GM18951 (cell line): ENCODE data around the gene FGD2.

Experiments
- POLR2A ChIP-seq: IDR thresholded peaks from 4 replicates; pipeline ENCODE4 v1.6.1; 2011; ENCODE audit warnings: mild to moderate bottlenecking; ENCODE audit not compliant: insufficient read length, insufficient read depth; ENCODE audit errors: extremely low read depth
- in situ Hi-C: fragments of 300-500 bp; cut with MboI; formaldehyde crosslinking; loops from one replicate; pipeline ENCODE4 v1.12.0; 2022; ENCODE audit warnings: low sequenced_read_pairs, mixed read lengths, inconsistent platforms; ENCODE audit not compliant: unreplicated experiment

The FGD2 gene, protein sequence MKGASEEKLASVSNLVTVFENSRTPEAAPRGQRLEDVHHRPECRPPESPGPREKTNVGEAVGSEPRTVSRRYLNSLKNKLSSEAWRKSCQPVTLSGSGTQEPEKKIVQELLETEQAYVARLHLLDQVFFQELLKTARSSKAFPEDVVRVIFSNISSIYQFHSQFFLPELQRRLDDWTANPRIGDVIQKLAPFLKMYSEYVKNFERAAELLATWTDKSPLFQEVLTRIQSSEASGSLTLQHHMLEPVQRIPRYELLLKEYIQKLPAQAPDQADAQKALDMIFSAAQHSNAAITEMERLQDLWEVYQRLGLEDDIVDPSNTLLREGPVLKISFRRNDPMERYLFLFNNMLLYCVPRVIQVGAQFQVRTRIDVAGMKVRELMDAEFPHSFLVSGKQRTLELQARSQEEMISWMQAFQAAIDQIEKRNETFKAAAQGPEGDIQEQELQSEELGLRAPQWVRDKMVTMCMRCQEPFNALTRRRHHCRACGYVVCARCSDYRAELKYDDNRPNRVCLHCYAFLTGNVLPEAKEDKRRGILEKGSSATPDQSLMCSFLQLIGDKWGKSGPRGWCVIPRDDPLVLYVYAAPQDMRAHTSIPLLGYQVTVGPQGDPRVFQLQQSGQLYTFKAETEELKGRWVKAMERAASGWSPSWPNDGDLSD

DNA sequence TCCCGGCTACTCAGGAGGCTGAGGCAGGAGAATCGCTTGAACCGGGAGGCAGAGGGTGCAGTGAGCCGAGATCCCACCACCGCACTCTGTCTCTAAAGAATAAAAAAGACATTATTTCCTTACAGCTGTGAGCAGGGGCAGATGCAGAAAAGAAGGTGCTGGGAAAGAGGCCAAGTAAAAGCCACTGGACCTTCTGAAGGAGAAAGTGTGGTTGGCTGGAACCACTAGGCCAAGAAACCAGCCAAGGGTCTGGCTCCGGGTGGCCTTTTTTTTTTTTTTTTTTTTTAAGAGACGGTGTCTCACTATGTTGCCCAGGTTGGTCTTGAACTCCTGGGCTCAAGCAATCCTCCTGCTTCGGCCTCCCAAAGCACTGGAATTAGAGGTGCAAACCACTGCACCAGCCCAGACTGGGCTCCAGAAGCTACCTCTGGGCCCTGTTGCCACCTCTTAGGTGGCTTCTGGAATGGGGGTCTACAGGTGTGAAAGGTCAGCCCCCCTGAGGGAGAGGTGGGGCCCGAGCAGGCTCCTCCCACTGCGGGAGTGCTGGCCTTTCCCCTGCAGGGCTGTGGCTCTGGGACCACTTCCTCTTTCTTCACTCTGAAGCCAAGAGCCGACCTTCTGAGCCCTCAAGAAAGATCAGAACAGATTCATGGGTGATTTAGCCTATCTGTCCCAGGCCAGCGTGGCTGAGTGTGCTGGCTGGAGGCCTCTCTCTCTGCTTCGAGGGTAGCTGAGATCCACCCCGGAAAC lies at the start of gene FGD2:
Gene FGD2 (plus strand): TSS at position 595 of the 750 bp plus-strand sequence. CDS start 163 bp downstream, outside the sequence.
- in situ Hi-C loops, result no loop called here
- peak; percentile 67 for TF ChIP-seq POLR2A

DNA sequence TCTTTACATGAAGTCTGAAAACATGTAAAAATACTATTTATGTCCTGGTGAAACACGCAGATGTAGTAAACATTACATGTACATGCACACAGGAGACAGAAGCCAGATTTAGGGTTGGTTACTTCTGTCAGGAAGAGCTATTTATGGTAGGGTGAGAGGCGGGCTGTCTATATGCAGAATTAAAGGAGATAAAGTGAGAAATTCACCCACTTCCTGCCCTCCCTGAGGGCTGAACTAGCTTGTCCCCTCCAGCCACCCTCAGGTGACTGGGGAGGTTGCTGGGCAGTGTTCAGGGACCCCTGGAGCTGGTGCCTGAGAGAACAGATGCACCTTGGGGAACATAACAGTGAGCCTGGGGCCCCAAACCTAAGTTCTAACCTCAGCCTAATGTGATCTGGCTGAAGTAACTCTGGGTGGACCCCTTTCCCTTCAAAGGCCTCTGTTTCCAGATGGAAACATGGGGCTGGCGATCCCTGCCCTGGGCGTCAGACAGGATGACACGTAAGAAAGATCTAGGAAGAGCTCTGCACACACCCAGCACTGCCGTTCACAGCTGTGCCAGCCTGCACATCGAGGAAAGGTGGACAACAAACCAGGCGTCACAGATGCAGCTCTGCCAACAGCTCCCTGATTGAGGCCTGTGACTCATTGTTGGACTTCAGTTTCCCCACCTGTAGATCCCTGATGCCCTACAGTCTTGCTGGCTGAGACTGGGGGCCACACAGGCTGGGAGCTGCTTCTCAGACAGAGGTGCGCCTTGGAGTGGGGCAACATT lies 49.6 kb upstream of the FGD2 start:
- in situ Hi-C loops, result no loop called here
- TF ChIP-seq POLR2A, result no peak

DNA sequence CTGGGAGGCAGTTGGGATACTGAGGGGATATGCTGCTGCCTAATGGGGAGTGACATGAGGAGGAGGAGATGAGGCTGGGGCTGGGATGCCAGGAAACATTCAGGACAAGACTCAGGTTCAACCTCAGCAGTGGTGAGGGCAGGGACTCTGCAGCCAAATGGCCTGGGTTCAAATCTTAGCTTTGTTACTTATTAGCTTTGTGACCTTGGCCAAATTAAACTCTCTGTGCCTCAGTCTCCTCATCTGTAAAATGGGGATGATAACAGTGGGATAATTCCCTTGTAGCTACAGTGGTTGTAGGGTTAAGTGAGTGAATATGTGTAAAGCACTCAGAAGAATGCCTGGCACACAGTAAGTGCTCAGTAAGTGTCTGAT lies 49.0 kb upstream of the FGD2 start:
- in situ Hi-C loops, result no loop called here
- no peak for TF ChIP-seq POLR2A

DNA sequence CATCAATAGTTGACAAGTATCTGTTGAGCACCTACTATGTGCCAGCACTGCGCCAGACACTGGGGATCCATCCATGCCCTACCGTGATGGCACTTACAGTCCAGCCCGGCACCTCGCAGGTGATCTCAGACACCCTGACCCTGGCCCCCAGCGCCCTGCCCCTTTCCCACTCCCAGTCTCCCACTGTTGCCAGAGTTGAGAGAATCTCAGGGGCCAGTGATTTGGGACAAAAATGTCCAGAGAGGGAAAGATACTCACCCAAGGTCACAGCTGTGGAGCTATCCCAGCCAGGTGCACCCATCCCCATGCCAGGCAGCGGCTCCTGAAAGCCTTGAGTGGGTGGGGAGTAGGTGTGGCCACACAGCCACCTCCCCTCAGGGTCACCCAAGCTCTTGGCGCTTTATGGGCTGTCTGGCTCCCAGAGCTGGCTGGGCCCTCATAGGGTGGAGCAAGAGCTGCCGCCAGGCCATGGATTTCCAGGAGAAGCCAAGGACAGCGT lies 47.6 kb upstream of the FGD2 start:
- in situ Hi-C loops, result no loop called here
- TF ChIP-seq POLR2A, result no peak

DNA sequence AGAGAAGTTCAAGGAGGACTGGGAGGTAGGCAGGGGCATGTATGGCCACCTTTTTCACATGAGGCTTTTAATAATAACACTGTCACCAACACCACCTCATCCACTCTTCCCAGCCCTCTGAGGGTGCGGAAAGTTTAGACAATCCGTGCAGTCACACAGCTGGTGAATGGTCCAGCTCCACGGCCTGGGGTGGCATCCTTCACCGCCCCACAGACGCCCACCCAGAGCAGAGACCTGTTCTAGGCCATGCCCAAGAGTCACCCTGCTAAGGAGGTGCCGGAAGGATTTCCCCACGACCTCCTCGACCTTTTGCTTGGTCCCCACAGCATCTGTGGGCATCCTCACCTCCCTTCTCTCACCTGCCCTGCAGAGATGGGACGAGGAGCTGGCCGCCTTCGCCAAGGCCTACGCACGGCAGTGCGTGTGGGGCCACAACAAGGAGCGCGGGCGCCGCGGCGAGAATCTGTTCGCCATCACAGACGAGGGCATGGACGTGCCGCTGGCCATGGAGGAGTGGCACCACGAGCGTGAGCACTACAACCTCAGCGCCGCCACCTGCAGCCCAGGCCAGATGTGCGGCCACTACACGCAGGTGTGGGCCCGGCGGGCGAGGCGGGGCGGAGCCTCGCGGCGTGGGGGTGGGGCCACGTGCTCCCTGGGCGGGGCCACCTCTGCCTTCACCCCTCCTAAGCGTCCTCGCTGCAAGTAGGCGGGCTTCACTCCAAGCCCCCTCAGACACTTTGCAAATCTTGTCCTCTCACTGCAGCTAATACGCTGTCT lies 46.5 kb upstream of the FGD2 start:
- in situ Hi-C loops, result no loop called here
- no peak for TF ChIP-seq POLR2A

DNA sequence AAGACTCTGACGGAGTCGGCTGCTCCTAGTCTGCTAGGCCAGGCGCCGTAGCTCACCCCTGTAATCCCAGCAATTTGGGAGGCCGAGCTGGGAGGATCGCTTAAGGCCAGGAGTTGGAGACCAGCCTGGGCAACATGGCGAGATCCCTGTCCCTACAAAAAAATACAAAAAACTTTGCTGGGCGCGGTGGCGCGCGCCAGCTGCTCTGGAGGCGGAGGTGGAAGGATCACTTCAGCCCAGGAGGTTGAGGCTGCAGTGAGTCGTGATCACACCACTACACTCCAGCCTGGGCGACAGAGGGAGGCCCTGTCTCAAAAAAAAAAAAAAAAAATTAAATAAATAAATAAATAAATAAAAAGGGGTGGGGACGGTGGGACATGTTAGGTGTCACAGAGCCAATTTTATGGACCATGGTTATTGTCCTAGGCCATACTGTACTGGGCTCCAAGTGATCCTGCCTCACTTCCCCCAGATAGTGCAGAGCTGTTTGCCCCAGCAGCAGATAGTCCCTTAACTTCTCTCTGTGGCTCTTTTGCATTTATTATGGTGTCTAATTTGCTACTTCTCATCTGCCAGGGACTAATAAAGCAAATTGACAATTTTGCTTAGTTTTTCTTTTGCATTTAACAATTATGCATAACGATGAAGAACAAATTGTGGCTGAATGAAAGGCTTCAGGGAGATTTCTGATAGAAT lies 45.8 kb upstream of the FGD2 start:
- no peak for TF ChIP-seq POLR2A
- in situ Hi-C loops, result no loop called here

DNA sequence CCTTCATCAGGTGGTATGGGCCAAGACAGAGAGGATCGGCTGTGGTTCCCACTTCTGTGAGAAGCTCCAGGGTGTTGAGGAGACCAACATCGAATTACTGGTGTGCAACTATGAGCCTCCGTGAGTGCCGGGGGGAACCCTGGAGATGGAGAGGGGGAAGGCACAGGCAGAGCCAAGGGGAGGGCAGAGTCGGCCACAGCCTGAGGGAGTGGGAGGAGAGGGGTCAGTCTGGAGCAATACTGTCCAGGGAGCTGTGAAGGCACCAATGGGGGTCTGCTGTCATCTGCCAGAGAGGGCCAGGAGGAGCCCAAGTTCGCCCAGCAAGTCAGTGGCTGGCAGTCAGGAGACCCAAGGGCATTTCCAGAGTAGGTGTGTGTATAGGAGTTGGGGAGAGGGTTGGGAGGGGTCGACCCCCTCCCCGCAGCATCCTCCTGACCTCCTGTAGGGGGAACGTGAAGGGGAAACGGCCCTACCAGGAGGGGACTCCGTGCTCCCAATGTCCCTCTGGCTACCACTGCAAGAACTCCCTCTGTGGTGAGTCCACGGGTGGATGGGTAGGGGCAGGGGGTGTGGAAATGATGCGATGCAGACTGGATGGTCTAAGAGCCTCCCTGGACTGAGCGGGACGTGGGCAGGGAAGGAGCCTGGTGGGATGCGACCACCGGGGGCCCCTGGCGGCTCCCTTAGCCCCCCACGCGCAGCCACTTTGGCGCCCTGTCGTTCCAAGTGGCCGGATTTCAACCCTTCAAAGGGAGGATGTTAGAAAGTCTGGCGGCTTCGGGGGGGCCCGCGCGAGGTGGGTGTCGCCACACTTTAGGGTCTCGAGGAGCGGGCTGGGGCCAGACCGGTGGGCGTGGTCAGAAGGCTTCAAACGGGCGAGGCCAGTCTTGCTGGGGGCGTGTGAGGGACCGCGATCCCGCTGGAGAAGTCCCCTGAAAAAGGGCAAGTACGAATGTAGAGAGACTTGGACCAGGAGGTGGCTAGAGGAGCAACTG lies 43.7 kb upstream of the FGD2 start:
- TF ChIP-seq POLR2A, result no peak
- in situ Hi-C loops, result no loop called here

DNA sequence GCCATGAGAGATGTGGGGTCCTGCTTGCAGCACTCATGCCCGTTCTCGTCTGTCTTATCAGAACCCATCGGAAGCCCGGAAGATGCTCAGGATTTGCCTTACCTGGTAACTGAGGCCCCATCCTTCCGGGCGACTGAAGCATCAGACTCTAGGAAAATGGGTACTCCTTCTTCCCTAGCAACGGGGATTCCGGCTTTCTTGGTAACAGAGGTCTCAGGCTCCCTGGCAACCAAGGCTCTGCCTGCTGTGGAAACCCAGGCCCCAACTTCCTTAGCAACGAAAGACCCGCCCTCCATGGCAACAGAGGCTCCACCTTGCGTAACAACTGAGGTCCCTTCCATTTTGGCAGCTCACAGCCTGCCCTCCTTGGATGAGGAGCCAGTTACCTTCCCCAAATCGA lies 42.6 kb upstream of the FGD2 start:
- in situ Hi-C loops, result no loop called here
- no peak for TF ChIP-seq POLR2A

DNA sequence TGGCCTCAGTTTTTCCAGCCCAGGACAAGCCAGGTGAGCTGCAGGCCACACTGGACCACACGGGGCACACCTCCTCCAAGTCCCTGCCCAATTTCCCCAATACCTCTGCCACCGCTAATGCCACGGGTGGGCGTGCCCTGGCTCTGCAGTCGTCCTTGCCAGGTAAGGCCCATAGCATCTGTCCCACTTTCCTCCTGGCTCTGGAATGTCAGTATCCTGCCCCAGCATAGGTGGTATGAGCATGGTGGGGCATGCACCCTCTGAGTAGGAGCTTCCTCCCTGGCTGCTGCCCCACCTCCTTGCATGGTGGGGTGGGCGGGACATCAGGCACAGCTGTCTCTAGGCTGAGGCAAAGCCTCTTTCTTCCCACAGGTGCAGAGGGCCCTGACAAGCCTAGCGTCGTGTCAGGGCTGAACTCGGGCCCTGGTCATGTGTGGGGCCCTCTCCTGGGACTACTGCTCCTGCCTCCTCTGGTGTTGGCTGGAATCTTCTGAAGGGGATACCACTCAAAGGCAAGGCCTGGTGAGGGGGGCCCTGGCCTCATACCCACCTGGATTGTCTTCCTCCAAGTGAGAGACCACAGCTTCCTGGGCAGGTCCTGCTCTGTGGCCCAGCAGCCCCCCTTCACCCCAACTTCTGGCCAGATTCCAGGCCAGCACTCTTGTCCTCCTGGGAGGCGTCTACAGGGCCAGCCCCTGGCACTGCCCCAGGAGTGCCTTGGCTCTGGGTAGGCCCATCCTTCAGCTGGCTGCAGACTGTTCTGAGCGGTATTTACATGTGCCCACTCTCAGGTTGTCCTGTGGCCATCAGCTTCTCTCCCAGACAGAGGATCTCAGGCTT lies 41.8 kb upstream of the FGD2 start:
- TF ChIP-seq POLR2A, result no peak
- in situ Hi-C loops, result no loop called here

DNA sequence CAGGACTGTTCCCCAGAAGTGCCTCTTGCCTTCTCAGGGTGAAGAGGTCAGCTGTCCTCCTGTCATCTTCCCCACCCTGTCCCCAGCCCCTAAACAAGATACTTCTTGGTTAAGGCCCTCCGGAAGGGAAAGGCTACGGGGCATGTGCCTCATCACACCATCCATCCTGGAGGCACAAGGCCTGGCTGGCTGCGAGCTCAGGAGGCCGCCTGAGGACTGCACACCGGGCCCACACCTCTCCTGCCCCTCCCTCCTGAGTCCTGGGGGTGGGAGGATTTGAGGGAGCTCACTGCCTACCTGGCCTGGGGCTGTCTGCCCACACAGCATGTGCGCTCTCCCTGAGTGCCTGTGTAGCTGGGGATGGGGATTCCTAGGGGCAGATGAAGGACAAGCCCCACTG lies 41.1 kb upstream of the FGD2 start:
- in situ Hi-C loops, result no loop called here
- no peak for TF ChIP-seq POLR2A
